GM12864 (cell line): ENCODE measurements around the gene ARID1B.

Experiments used
- DNase-seq: peaks from one replicate; pipeline ENCODE4 v3.0.0-alpha.2; 2011; ENCODE audit warnings: low read depth
- H3K4me3 ChIP-seq: 2 replicates; pipeline ENCODE4 v1.5.1; 2011; ENCODE audit warnings: mild to moderate bottlenecking, low read depth, low read length, control low read depth
- TF ChIP-seq, protein P1 (sequence below): IDR thresholded peaks from 2 replicates; pipeline ENCODE4 v1.5.1; 2011; ENCODE audit warnings: low read depth, mild to moderate bottlenecking, moderate library complexity, low read length, control low read depth, inconsistent platforms; ENCODE audit errors: missing control alignments

The ARID1B gene

GRCh38 chr6:157120534-157121232 is 343.5 kb downstream of the ARID1B start:
- no peak overlapping the region for H3K4me3 ChIP-seq
- TF ChIP-seq, protein P1, sequence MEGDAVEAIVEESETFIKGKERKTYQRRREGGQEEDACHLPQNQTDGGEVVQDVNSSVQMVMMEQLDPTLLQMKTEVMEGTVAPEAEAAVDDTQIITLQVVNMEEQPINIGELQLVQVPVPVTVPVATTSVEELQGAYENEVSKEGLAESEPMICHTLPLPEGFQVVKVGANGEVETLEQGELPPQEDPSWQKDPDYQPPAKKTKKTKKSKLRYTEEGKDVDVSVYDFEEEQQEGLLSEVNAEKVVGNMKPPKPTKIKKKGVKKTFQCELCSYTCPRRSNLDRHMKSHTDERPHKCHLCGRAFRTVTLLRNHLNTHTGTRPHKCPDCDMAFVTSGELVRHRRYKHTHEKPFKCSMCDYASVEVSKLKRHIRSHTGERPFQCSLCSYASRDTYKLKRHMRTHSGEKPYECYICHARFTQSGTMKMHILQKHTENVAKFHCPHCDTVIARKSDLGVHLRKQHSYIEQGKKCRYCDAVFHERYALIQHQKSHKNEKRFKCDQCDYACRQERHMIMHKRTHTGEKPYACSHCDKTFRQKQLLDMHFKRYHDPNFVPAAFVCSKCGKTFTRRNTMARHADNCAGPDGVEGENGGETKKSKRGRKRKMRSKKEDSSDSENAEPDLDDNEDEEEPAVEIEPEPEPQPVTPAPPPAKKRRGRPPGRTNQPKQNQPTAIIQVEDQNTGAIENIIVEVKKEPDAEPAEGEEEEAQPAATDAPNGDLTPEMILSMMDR: no peak
- DNase-seq: no peak

DNA sequence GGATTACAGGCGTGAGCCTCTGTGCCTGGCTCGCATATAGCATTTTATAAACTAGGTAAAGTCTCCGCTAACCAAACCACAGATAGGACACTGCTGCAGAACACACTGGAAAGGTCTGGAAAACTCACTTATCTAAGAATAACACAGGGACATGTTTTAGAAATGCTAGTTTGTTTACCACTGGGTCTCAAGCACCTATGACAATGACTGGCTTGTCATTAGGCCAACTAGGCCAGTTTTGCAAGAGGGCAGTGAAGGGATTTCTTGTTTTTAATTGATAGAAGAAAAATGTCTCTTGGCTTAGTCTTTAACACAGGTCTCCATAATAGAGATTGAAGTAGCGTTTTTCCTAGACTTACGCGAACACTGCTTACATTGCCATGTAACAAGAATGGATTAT is 344.7 kb downstream of the ARID1B start:
- TF ChIP-seq, protein P1: no peak
- no peak overlapping the region for H3K4me3 ChIP-seq
- DNase-seq: no peak

DNA sequence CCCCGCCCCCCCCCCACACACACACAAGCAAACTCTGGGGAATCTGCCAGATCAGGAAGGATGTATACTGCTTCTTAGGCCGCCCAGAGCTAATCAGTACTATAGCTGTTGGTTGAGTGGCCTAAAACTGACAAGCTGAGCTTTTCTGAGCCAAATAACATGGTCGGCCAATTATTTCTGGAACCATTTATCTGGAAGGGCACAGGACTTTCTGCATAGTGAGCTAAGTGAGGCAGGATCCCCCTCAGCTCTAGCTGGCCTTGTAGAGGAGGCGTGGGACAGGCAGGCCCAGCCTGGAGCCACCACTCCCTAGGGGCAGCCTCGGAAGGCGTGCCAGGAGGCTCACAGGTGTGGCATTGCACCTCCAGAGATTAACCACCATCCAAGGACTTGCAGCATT is 346.1 kb downstream of the ARID1B start:
- TF ChIP-seq, protein P1: no peak
- no peak overlapping the region for H3K4me3 ChIP-seq
- DNase-seq: no peak

- no peak for DNase-seq
- H3K4me3 ChIP-seq: no peak overlapping the region
- TF ChIP-seq, protein P1: no peak
These were observed 347.5 kb downstream of the ARID1B start for GRCh38 chr6:157124485-157125254.

GRCh38 chr6:157125531-157125930 is 348.4 kb downstream of the ARID1B start:
- no peak overlapping the region for H3K4me3 ChIP-seq
- TF ChIP-seq, protein P1: no peak
- DNase-seq: no peak

- no peak overlapping the region for H3K4me3 ChIP-seq
- DNase-seq: no peak
- TF ChIP-seq, protein P1: no peak
These were observed 349.3 kb downstream of the ARID1B start for GRCh38 chr6:157126183-157127098.
